ENCODE results near the gene CDC42BPA. TPM values are rescaled to one million over a fixed set of nuclear protein-coding genes. Genes with fewer than 3 reads are reported as not detected.

Gene CDC42BPA
- total and polyA plus RNA-seq, 9 of the 15 experiments (the other 6 are each of a cell fraction or from before 2014, with no cell fraction given): 8.0 to 77.5 (median 52.1) TPM

- no peak for TF ChIP-seq RFX5 (IDR thresholded peaks at IDR 0.05; ENCODE audit: low read depth, low read length)
- peak; percentile 94 for TF ChIP-seq CHAMP1 (IDR thresholded peaks at IDR 0.05)
- TF ChIP-seq ZBTB2 (IDR thresholded peaks at IDR 0.05): peak; percentile 72; the same call in 1 of the 2 replicates
- no peak for TF ChIP-seq NFE2L1 (tag; IDR thresholded peaks at IDR 0.05; ENCODE audit: borderline replicate concordance, low read depth)
- TF ChIP-seq KLF16 (IDR thresholded peaks at IDR 0.05): 0 out of 2 replicates have a peak, but pooled peaks have one; percentile 19
- no peak for TF ChIP-seq E2F4 (CRISPR knock-in tag; IDR thresholded peaks at IDR 0.05; ENCODE audit: low read depth)
- TF ChIP-seq SMARCE1 (IDR thresholded peaks at IDR 0.05): peak; percentile 64; the same call in 1 of the 2 replicates
- peak; percentile 26; the same call in 1 of the 2 replicates for TF ChIP-seq NCOA1 (IDR thresholded peaks at IDR 0.05; ENCODE audit: low read depth)
- peak; percentile 90 for TF ChIP-seq CBFA2T3 (IDR thresholded peaks at IDR 0.05)
- peak; percentile 59 for TF ChIP-seq RBM25 (IDR thresholded peaks at IDR 0.05; ENCODE audit: low read depth, low read length, severe bottlenecking)
- TF ChIP-seq ZNF274 (IDR thresholded peaks at IDR 0.05; ENCODE audit: borderline replicate concordance, low read depth, low read length): no peak
- TF ChIP-seq ZKSCAN8 (CRISPR knock-in tag; IDR thresholded peaks at IDR 0.05): no peak
- TF ChIP-seq GATA2 (CRISPR knock-in tag; IDR thresholded peaks at IDR 0.05): peak; percentile 84
- peak; percentile 64 to 86 for TF ChIP-seq KDM1A (IDR thresholded peaks at IDR 0.05)
- peak; percentile 61; the same call in 1 of the 2 replicates for TF ChIP-seq SOX6 (IDR thresholded peaks at IDR 0.05)
- TF ChIP-seq CTBP1 (IDR thresholded peaks at IDR 0.05; ENCODE audit: borderline replicate concordance): peak; percentile 93
- peak; percentile 62; the same call in 1 of the 2 replicates for TF ChIP-seq STAT5A (IDR thresholded peaks at IDR 0.05; ENCODE audit: borderline replicate concordance, low read length)
- peak; percentile 79 for TF ChIP-seq FOXM1 (IDR thresholded peaks at IDR 0.05; ENCODE audit: low read depth)
- no peak for TF ChIP-seq FOXM1 (CRISPR knock-in tag; IDR thresholded peaks at IDR 0.05; ENCODE audit: low read depth)
- TF ChIP-seq JUND (IDR thresholded peaks at IDR 0.05; ENCODE audit: borderline replicate concordance, low read depth, low read length): no peak
- peak; percentile 12; the same call in 1 of the 3 replicates for TF ChIP-seq JUND (tag; IDR thresholded peaks at IDR 0.05; ENCODE audit: borderline replicate concordance, low read depth, low read length)
- TF ChIP-seq LEF1 (IDR thresholded peaks at IDR 0.05): peak; percentile 64; the same call in 1 of the 2 replicates
- TF ChIP-seq SRF (CRISPR knock-in tag; IDR thresholded peaks at IDR 0.05): peak in 1 of 2 experiments; percentile 70; a peak in 1 of 4 replicates
- TF ChIP-seq NCOR1 (IDR thresholded peaks at IDR 0.05): peak; percentile 71
- 0 out of 2 replicates have a peak, but pooled peaks have one; percentile 12 for TF ChIP-seq LARP7 (IDR thresholded peaks at IDR 0.05)
- no peak for TF ChIP-seq POLR2G (IDR thresholded peaks at IDR 0.05; ENCODE audit: low read depth, low read length)
- TF ChIP-seq CHD1 (IDR thresholded peaks at IDR 0.05; ENCODE audit: low read length): no peak
- peak; percentile 94 for TF ChIP-seq DPF2 (IDR thresholded peaks at IDR 0.05)
- TF ChIP-seq KLF6 (CRISPR knock-in tag; IDR thresholded peaks at IDR 0.05; ENCODE audit: borderline replicate concordance): no peak
Measured at GRCh38 chr1:227260433-227260832, 57.9 kb downstream of the CDC42BPA start (continued).
